ENCODE measurements around the gene TRIP13. TPM values are rescaled to one million over a fixed set of nuclear protein-coding genes. Genes with fewer than 3 reads are reported as not detected.

Gene TRIP13
- total RNA-seq, 1 donor from 2014 or later = 8.4 TPM

DNA sequence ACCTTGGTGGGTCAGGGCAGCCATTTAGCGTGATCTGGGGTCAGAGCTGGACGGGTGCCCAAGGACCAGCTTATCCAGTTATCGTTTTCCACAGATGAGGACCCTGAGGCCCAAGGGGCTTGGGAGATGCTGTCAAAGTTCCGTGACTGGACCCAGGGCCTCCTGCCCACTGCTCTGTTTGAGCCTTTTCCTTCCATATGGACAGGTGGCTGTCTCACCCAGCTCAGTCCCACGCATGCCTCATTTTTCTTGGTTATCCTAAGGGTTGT is 56.5 kb downstream of the TRIP13 start:
- no peak for DNase-seq (ENCODE audit: low spot score)
- Mint-ChIP-seq H3K27ac (ENCODE audit: unreplicated experiment) (no peak overlapping the region), H3K9me3 (ENCODE audit: unreplicated experiment) (no peaks in the 10 kb centered on the region), H3K4me1 (ENCODE audit: unreplicated experiment) (peaks cover 3% of the 10 kb centered on the region), H3K4me3 (ENCODE audit: unreplicated experiment) (no peak overlapping the region), H3K36me3 (ENCODE audit: low read depth, unreplicated experiment) (no peaks in the 10 kb centered on the region), H3K27me3 (ENCODE audit: unreplicated experiment) (peaks cover 10% of the 10 kb centered on the region)
- TF ChIP-seq, protein P1, sequence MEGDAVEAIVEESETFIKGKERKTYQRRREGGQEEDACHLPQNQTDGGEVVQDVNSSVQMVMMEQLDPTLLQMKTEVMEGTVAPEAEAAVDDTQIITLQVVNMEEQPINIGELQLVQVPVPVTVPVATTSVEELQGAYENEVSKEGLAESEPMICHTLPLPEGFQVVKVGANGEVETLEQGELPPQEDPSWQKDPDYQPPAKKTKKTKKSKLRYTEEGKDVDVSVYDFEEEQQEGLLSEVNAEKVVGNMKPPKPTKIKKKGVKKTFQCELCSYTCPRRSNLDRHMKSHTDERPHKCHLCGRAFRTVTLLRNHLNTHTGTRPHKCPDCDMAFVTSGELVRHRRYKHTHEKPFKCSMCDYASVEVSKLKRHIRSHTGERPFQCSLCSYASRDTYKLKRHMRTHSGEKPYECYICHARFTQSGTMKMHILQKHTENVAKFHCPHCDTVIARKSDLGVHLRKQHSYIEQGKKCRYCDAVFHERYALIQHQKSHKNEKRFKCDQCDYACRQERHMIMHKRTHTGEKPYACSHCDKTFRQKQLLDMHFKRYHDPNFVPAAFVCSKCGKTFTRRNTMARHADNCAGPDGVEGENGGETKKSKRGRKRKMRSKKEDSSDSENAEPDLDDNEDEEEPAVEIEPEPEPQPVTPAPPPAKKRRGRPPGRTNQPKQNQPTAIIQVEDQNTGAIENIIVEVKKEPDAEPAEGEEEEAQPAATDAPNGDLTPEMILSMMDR (IDR thresholded peaks at IDR 0.05; ENCODE audit: unreplicated experiment) = no peak

DNA sequence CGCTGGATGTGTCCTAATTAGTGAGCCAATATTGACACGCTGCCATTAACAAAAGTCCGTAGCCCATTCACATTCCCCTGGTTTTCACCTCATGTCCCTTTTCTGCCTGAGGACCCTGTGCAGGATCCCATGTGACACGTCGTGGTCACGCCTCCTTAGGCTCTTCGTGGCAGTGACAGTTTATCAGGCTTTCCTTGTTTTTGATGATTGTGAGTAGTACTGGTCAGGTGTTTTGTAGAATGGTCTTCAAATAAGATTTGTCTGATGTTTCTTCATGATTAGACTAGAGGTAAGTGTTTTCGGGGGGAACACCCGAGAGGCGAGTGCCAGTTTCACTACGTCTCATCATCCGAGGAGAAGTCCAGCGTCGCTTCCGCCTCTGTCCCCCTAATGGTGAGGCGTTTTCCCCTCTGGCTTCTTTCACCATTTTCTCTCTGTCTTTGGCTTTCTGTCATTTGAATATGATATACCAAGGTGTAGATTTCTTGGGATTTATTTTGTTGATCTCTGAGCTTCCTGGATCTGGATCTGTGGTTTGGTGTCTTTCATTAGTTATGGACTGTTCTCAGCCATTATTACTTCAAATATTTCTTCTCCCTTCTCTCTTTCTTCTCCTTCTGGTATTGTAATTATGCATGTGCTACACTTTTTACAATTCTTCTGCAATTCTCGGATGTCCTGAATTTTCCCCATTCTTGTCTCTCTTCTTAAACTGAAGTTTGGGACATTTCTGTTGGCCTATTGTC is 57.3 kb downstream of the TRIP13 start:
- no peak for DNase-seq (ENCODE audit: low spot score)
- Mint-ChIP-seq H3K9me3 (ENCODE audit: unreplicated experiment) (no peaks in the 10 kb centered on the region), H3K27ac (ENCODE audit: unreplicated experiment) (no peak overlapping the region), H3K36me3 (ENCODE audit: low read depth, unreplicated experiment) (no peaks in the 10 kb centered on the region), H3K27me3 (ENCODE audit: unreplicated experiment) (peaks cover 9% of the 10 kb centered on the region), H3K4me3 (ENCODE audit: unreplicated experiment) (no peak overlapping the region), H3K4me1 (ENCODE audit: unreplicated experiment) (no peaks in the 10 kb centered on the region)
- TF ChIP-seq, protein P1 (IDR thresholded peaks at IDR 0.05; ENCODE audit: unreplicated experiment) = no peak

DNA sequence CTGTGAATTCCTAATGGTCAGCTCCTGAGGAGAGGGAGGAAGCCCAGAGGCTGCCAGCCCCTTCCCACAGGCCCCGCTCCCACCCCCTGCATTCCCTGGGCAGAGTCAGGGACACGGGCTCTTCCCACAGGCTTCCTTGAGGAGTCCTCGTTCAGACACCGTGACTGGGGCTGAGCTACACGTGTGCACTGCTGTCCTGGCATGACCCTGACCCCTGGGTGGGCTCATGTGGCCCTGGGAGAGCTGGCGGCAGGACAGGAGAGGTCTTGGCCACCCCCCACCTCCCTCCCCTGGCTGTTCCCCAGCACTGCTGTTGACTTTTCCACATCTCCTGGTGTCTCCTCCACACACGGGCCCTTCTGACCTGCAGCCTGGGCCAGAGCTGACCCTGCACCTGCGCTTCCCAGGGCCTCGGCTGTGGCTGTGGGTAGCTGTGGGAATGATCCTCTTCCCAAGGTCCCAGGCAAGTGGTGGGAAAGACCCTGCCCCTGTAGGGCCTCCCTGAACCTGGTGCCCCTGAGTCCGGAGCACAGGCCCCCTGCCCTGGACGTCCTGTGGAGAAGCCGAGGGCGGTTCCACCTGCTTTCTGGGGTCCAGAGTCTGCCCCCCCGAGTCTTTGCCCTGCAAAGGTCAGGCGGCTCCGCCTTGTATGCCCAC is 59.4 kb downstream of the TRIP13 start:
- Mint-ChIP-seq H3K9me3 (ENCODE audit: unreplicated experiment) (no peaks in the 10 kb centered on the region), H3K4me3 (ENCODE audit: unreplicated experiment) (no peak overlapping the region), H3K27ac (ENCODE audit: unreplicated experiment) (no peak overlapping the region), H3K36me3 (ENCODE audit: low read depth, unreplicated experiment) (no peaks in the 10 kb centered on the region), H3K4me1 (ENCODE audit: unreplicated experiment) (peaks cover 4% of the 10 kb centered on the region), H3K27me3 (ENCODE audit: unreplicated experiment) (peaks cover 7% of the 10 kb centered on the region)
- no peak for DNase-seq (ENCODE audit: low spot score)
- TF ChIP-seq, protein P1 (IDR thresholded peaks at IDR 0.05; ENCODE audit: unreplicated experiment) = no peak

DNA sequence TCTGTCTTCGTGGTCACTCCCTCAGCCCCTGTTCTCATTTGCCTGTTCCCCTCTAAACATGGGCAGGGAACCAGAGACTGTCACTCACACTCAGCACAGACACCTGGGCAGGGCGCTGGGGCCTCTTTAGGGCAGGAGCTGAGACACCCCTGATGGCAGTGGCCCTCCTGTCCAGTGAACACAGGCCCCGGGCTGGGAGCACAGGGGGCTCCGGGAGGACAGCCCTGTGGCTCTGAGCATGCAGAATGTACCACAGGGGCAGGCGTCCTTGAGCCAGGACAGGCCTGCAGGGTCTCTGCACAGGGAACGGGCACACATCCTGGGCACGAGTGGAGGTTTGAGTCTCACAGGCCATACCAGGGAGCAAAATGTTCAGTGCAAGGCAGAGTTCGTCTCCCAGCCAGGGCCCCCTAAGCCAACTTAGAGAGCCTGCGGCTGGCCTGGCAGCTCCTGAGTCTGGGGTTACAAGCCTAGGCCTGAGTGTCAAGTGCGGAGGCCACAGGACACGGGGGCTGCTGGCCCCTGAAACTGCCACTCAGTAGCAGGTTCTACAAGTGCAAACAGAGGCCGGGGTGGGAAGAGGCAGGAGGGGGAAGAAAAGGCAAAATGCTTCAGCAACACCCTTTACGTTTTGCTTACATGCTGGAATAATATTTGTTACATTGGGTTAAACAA is 60.0 kb downstream of the TRIP13 start:
- Mint-ChIP-seq H3K27me3 (ENCODE audit: unreplicated experiment) (peaks cover 9% of the 10 kb centered on the region), H3K4me1 (ENCODE audit: unreplicated experiment) (peaks cover 4% of the 10 kb centered on the region), H3K4me3 (ENCODE audit: unreplicated experiment) (no peak overlapping the region), H3K9me3 (ENCODE audit: unreplicated experiment) (no peaks in the 10 kb centered on the region), H3K27ac (ENCODE audit: unreplicated experiment) (no peak overlapping the region), H3K36me3 (ENCODE audit: low read depth, unreplicated experiment) (no peaks in the 10 kb centered on the region)
- no peak for DNase-seq (ENCODE audit: low spot score)
- TF ChIP-seq, protein P1 (IDR thresholded peaks at IDR 0.05; ENCODE audit: unreplicated experiment) = no peak
